ENCODE results near the gene KLF18.
"Not testable (repeated sequence)": the region's sequence is repeated elsewhere in the genome, so short reads cannot be mapped to it uniquely, and the experiment has no call there.

Gene KLF18

DNA sequence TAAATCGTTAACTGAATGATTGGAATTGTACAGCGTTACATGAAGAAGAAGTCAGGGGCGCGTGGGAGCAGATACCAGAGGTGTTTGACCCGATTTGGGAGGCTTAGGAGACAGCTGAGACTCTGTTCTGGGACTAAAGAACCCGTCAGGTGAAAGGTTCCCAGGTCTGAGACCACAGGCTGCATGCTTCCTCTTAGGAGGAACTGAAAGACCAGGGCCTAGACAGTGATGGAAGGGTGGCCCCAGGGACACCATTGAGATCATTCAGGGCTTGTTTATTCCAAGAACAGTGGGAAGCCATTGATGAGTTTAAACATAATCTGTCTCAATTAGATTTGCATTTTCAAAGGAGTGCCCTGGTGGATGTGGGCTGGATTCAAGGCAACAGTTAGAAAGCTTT lies 21.9 kb downstream of the KLF18 start:
- no peak for DNase-seq (ENCODE audit: low read depth)

DNA sequence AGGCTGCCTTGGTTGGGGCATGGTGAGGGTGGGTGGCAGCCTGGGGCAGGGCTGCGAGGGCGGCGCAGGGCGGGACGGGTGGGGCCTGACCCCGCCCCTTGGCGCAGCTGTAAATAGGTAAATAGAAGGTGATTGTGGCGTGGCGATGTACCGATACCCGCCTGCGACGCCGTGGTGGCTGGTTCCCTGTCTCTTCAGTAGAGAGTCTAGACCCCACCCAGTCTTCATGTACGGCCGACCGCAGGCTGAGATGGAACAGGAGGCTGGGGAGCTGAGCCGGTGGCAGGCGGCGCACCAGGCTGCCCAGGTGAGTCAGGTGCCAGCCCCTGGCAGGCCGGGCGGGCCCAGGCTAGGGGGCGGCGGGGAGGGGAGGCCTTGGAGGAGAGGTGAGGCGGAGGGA lies 22.7 kb downstream of the KLF18 start, which contains the start of gene KLF17:
Gene KLF17 (plus strand): TSS at position 140 of the 400 bp plus-strand sequence. CDS start 87 bp downstream, at position 227.
- no peak for DNase-seq (ENCODE audit: low read depth)

DNA sequence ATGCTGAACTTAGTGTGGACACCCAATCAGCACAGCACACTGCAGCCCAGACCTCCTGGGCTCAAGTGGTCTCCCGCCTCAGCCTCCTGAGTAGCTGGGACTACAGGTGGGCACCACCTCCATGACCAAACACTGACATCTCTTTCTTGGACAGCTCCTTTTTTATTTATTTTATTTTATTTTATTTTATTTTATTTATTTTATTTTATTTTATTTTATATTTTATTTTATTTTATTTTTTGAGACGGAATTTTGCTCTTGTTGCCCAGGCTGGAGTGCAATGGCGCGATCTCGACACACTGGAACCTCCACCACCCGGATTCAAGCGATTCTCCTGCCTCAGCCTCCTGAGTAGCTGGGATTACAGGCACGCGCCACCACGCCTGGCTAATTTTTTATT lies 24.2 kb downstream of the KLF18 start:
- not testable (repeated sequence) for DNase-seq (ENCODE audit: low read depth)

DNA sequence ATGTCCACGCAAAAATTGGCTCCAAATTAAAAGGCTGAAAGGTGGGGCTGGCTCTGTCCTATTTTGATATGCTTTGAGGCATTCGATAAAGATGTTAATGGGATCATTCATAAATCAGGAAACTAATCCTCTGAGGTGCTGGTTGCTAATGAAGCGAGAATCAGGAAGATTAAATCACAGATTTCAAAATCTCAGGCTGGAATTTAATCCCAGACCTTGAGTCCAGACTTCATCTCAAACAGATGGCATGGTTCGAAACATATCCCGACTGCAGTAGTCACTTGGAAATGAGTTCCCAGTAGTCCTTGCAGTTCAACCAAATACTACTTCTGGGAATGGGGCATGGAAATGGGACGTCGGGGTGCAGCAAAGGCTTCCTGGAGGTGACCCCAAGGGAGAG lies 27.3 kb downstream of the KLF18 start:
- no peak for DNase-seq (ENCODE audit: low read depth)

DNA sequence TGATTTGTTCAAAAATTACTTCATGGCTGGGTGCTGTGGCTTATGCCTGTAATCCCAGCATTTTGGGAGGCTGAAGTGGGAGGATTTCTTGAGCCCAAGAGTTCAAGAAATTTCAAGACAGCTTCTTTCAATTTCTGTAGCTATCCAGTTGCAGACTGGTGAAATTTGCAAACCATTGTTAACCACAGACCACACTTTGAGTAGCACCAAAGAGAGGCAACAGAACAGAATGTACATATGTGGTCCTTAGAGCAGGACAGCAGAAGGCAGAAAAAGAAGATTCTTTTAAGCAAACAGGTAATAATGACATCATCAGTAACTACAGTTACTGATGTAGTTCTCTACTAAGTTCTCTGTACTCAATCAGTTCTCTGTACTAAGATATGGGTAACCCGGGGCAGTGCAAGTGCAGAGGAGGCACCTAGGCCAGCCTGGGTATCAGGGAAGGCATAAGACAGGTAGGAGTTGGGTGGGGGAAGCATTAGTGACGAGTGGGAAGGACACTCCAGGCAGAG lies 28.3 kb downstream of the KLF18 start:
- no peak for DNase-seq (ENCODE audit: low read depth)

DNA sequence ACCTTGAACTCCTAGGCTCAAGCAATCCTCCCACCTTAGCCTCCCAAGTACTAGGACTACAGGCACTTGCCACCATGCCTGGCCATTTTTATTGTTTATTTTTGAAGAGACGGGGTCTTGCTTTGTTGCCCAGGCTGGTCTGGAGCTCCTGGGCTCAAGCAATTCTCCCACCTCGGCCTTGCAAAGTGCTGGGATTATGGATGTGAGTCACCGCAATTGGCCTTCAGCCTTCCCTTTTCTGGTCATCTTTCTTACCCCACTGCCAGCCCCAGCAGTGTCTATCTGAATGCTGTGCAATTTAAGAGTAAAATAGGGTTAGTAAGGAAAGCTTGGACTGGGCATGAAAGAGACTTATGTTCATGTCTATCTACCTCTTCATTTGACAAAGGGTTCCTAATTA lies 28.9 kb downstream of the KLF18 start:
- no peak for DNase-seq (ENCODE audit: low read depth)

DNA sequence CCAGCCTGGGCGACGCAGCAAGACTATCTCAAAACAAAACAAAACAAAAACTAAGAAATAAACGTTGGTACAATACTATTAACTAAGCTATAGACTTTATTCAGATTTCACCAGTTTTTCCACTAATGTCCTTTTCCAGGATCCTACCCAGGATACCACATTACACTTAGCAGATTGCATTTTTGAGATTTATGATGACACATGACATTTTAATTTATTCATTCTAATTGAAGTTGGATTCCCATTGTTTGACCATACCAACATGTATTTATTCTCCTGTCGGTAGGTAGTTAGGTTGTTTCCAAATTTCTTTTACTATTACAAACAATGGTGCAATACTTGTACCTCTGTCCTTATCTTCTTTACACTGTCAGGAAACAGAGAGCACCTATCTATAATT lies 29.6 kb downstream of the KLF18 start:
- no peak for DNase-seq (ENCODE audit: low read depth)

DNA sequence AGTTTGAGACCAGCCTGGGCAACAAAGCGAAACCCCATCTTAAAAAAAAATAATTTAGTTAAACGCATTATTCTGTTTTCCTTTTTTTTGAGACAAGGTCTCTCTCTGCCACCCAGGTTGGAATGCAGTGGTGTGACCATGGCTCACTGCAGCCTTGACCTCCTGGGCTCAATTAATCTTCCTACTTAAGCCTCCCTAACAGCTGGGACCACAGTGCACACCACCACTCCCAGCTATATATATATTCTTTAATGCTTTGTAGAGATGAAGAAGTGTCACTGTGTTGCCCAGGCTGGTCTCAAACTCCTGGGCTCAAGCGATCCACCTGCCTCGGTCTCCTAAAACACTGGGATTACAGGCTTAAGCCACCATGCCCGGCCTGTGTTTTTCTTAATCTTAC lies 30.5 kb downstream of the KLF18 start:
- no peak for DNase-seq (ENCODE audit: low read depth)

DNA sequence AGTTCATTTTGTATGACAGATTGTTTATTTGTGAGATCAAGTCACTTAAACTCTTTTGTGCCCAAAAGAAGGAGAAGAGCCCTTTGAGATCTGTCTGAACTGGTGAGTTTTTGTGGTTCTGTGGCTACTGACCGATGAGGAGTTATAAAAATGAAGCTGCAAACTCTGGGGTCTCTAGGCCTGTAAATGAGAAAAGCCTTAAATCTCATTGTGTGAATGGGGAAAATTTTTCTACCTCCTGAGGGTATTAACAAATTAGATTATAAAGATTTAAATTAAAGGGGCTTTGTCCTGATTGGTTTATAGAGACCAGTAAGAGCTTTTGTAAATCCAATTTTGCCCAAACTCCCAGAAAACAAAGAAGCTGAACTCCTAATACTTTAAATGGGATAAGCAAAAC lies 32.5 kb downstream of the KLF18 start:
- no peak for DNase-seq (ENCODE audit: low read depth)

DNA sequence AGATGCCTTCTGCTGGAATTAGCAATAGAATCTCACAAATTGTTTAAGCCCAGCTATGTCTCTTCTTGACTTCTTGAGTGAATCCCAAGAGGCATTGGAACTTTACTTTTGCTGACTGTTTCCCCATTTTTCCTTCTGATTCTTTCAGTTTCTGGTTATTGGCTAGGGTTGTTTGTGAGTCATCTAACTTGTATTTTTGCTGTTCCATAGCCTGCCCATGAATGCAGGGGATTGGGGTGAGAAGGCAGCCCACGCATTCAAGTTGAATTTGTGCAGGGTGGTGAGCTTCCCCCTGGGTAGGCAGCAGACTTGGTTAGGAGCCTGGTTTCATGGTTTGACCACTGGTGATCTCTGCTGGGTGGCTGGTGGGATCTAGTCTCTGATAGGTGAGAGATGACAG lies 33.2 kb downstream of the KLF18 start:
- DNase-seq (ENCODE audit: low read depth) = no peak

DNA sequence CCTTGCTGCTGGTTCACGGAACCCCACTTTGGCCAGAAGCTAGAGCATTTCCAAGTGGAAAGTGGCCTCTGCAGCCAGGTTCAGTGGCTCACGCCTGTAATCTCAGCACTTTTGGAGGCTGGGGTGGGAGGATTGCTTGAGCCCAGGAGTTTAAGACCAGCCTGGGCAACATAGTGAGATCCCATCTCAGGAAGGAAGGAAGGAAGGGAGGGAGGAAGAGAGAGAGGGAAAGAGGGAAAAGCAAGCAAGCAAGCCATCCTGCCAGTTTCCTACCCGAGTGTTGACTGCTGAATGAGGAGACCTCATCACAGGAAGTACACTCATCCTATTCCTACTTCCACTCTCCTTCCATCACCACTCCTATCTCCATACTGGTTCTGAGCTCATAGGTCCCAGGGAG lies 35.6 kb downstream of the KLF18 start:
- DNase-seq (ENCODE audit: low read depth) = no peak

DNA sequence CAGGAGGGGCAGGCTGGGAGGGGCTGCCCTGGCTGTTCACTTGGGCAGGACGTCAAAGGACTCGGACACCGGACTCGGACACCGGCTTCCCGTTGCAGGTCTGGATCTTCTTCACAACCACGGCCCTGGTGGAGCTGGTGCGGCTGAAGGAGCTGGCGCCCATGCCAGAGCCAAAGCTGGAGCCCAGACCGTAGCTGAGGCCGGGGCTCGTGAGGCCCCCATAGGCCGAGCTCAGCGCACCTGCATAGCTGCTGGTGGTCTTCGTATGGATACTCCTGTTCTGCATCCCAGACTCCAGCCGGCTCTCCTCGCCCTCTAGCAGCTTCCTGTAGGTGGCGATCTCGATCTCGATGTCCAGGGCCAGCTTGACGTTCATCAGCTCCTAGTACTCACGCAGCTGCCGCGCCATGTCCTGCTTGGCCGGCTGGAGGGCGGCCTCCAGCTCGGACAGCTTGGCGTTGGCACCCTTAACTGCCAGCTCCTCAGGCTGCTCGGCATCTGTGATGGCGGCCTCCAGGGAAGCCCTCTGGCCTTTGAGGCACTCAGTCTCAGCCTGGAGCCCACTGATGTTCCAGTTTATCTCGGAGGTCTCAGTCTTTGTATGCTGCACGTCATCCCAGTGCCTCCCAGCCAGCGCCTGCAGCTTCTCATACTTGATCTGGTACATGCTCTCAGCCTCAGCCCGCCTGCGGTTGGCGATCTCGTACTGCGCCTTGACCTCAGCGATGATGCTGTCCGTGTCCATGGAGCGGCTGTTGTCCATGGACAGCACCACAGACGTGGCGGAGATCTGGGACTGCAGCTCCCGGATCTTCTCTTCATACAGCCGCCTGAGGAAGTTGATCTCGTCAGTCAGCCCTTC lies 37.9 kb downstream of the KLF18 start:
- DNase-seq (ENCODE audit: low read depth) = no peak

DNA sequence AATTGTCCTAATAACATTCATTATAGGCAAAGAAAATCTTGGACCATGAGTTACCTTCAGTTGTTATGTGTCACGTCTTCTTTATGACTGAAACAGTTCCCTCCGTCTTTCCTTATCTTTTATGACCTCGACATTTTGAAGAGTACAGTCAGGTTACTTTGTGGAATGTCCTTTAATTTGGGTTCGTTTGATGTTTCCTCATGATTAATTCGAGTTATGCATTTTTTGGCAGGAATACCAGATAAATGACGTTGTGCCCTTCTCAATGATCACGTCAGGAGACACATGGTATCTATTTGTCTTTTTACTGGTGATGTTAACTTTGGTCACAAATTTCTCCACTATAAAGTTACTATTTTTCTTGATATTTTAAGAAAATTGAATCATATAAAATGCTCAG lies 40.1 kb downstream of the KLF18 start:
- DNase-seq (ENCODE audit: low read depth) = no peak

DNA sequence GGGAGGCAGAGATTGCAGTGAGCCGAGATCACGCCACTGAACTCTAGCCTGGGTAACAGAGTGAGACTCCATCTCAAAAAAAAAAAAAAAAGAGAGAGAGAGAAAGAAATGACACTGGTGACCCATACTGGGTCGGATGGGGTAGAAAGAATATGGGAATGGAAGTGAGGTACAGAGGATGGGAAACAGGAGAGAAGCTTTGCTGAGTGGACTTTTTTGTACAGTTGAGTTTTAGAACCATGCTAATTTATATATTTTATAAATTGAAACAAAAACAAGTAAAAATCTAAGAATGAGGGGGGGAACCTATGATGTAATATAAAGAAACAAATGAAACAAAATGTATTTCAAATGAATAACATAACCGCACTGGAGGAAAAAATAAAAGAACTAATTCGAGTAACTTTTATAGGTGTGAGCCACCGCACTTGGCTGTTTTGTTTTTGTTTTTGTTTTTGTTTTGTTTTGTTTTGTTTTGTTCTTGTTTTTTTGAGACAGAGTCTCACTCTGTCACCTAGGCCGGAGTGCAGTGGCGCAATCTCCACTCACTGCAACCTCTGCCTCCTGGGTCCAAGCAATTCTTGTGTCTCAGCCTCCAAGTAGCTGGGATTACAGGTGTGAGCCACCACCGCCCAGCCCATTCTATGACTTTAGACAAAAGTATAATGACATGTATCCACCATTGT lies 41.1 kb downstream of the KLF18 start:
- DNase-seq (ENCODE audit: low read depth) = no peak

DNA sequence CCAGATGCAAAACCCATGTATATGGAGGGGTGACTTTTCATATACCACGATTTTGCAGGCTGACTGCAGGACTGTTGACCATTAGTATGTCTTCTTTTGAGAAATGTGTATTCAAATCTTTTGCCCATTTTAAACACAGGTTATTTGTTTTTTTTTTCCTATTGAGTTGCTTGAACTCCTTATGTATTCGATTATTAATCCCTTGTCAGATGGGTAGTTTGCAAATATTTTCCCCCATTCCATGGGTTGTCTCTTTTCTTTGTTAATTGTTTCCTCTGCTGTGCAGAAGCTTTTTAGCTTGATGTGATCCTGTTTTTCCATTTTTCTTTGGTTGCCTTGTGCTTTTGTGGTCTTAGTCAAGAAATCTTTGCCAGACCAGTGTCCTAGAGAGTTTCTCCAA lies 47.4 kb downstream of the KLF18 start:
- DNase-seq (ENCODE audit: low read depth) = no peak

DNA sequence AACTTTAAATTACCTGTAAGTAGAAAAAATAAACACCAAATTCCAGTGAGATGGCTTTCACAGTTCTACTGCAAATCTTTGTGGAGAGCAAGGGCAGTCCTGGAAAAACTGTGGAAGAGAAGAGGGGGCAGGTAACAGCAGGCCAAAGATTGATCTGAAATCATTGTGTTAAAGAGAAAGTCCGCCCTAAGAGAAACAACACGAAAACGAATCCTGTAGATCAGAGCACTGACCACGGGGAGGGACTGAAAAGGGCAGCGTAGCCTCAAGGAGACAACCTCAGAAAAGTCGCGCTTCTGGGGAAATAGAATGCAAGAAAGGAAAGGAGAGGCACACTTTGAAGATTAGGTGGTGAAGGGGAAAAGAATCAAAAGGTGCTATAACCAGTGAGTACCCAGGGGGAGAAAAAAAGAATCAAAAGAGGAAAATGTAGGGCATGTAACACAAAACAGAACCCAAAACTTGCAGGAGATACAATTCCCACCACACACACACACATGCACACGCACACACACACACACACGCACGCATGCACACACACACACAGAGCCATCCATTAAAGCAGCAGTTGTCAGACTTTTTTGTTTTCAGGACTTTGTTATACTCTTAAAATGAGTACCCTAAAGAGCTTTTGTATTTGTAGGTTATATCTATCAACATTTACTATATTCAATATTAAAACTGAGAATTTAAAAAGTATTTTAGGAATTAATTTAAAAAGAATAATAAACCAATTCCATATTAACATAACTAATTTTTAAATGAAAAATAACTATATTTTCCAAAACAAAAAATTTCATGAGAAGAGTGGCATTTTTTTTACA lies 50.8 kb downstream of the KLF18 start:
- DNase-seq (ENCODE audit: low read depth) = no peak

DNA sequence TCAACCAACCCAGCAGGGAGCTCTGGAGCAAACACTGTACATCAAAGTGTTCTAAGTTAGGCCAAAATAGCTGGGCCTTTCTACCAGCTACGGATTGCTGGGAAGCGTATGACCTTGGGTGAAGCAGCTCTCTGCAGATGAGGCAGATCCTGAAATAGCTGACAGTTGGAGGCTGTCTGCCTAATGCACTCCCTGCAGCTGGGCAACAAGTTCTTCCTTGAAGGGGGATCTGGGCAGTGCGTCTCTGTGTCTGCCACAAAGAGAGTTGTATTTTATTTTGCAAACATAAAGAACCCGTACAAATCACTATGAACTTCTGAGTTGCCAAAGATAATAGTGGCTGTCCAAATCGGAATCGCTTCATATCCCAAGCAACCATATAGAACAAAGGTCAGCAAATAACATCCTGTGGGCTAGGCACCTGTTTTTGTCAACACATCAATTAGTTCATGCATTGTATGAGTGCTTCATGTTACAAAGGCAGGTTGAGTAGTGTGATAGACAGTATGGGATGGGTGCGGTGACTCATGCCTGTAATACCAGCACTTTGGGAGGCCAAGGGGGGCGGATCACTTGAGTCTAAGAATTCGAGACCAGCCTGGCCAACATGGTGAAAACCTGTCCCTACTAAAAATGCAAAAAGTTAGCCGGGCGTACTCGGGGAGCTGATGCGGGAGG lies 51.9 kb downstream of the KLF18 start:
- DNase-seq (ENCODE audit: low read depth) = no peak
